ENCODE measurements around the gene DHPS. TPM values are rescaled to one million over a fixed set of nuclear protein-coding genes. Genes with fewer than 3 reads are reported as not detected.
A peak's percentile ranks its signal among the peaks of the same experiment; 100 is the strongest.
"Not testable (repeated sequence)": the region's sequence is repeated elsewhere in the genome, so short reads cannot be mapped to it uniquely, and the experiment has no call there.

Gene DHPS
- total RNA-seq, 2 experiments from 2014 or later, result 148 to 149 TPM

- peak overlapping the region; percentile 94 for H3K27ac Mint-ChIP-seq
- peak overlapping the region; percentile 93 for H3K4me3 Mint-ChIP-seq
- DNase-seq, result peak; percentile 56
- no peaks in the 10 kb centered on the region for H3K27me3 Mint-ChIP-seq
- H3K36me3 Mint-ChIP-seq, result peaks cover 14% of the 10 kb centered on the region
- POLR2A ChIA-PET, result interaction anchor here (0.6 to 7.2 kb wide), 12 partner anchors 13 to 623 kb away, joined by 3 to 162 read pairs (median 4); partner anchors contain the start of genes FBXW9, GET3, JUNB and TRIR
- peaks cover 21% of the 10 kb centered on the region for H3K4me1 Mint-ChIP-seq
- no peak for ATAC-seq (ENCODE audit: low read depth)
- H3K9me3 Mint-ChIP-seq, result no peaks in the 10 kb centered on the region
Measured at GRCh38 chr19:12720851-12721655, 39.4 kb upstream of the DHPS start.

- peak overlapping the region; percentile 93 for H3K4me3 Mint-ChIP-seq
- no peak for ATAC-seq (ENCODE audit: low read depth)
Measured at GRCh38 chr19:12720296-12720695, 38.6 kb upstream of the DHPS start.

GRCh38 chr19:12715929-12716328 lies 34.2 kb upstream of the DHPS start:
- Mint-ChIP-seq H3K36me3 (peaks cover 16% of the 10 kb centered on the region), H3K27ac (no peak overlapping the region), H3K27me3 (no peaks in the 10 kb centered on the region), H3K4me1 (peaks cover 10% of the 10 kb centered on the region), H3K9me3 (no peaks in the 10 kb centered on the region), H3K4me3 (no peak overlapping the region)
- POLR2A ChIA-PET, result interaction anchor here (0.6 to 1.7 kb wide), 2 partner anchors 17 to 81 kb away, joined by 3 to 4 read pairs; no protein-coding TSS in a partner anchor
- ATAC-seq (ENCODE audit: low read depth) (no peak), DNase-seq (no peak)

More at GRCh38 chr19:12720296-12720695, 38.6 kb upstream of the DHPS start:
- POLR2A ChIA-PET, result interaction anchor here (0.6 to 7.2 kb wide), 6 partner anchors 14 to 40 kb away, joined by 3 to 162 read pairs (median 6); partner anchors contain the start of genes FBXW9, GET3 and TRIR
- no peaks in the 10 kb centered on the region for H3K27me3 Mint-ChIP-seq
- peak overlapping the region; percentile 88 for H3K27ac Mint-ChIP-seq
- H3K36me3 Mint-ChIP-seq, result peaks cover 14% of the 10 kb centered on the region
- no peaks in the 10 kb centered on the region for H3K9me3 Mint-ChIP-seq
- no peak for DNase-seq
- H3K4me1 Mint-ChIP-seq, result peaks cover 21% of the 10 kb centered on the region

DNA sequence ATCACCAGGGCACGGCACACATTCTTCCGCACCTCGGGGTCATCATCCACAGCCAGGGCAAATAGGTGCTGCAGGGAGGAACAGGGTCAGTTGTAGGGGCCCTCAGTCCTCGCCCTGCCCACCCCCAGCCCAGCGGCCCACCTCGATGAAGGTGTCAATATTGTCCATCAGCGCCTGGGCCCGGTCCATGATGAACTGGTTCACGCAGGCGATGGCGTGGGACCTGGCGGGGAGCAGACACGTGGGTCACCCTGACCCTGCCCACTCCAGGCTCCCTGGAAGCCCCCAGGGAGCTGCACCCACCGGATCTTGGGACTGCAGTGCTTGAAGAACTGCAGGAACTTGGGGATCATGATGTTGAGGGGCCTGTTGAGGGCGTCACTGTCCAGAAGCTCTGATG lies 33.4 kb upstream of the DHPS start:
- H3K4me3 Mint-ChIP-seq, result no peak overlapping the region
- peaks cover 18% of the 10 kb centered on the region for H3K36me3 Mint-ChIP-seq
- H3K27me3 Mint-ChIP-seq, result no peaks in the 10 kb centered on the region
- H3K9me3 Mint-ChIP-seq, result no peaks in the 10 kb centered on the region
- POLR2A ChIA-PET, result no interaction called here
- no peak overlapping the region for H3K27ac Mint-ChIP-seq
- ATAC-seq (ENCODE audit: low read depth), result no peak
- H3K4me1 Mint-ChIP-seq, result peaks cover 6% of the 10 kb centered on the region
- no peak for DNase-seq

DNA sequence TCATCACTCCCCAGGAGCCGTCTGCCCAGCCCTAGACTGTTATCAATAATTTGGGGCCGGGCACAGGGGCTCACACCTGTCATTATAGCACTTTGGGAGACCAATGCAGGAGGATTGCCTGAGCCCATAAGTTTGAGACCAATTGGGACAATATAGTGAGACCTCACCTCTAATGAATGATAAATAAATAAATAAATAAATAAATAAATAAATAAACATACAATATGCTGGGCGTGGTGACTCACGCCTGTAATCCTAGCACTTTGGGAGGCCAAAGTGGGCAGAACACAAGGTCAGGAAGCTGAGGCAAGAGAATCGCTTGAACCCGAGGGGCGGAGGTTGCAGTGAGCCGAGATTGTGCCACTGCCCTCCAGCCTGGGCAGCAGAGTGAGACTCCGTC lies 31.6 kb upstream of the DHPS start:
- H3K36me3 Mint-ChIP-seq, result peaks cover 11% of the 10 kb centered on the region
- not testable (repeated sequence) for ATAC-seq (ENCODE audit: low read depth); H3K4me1 Mint-ChIP-seq; H3K9me3 Mint-ChIP-seq; DNase-seq; H3K27ac Mint-ChIP-seq; H3K27me3 Mint-ChIP-seq; H3K4me3 Mint-ChIP-seq
- POLR2A ChIA-PET, result interaction anchor here (1.3 kb wide), 1 partner anchor 21 kb away, joined by 4 read pairs; the partner anchor contains the start of gene TRIR

DNA sequence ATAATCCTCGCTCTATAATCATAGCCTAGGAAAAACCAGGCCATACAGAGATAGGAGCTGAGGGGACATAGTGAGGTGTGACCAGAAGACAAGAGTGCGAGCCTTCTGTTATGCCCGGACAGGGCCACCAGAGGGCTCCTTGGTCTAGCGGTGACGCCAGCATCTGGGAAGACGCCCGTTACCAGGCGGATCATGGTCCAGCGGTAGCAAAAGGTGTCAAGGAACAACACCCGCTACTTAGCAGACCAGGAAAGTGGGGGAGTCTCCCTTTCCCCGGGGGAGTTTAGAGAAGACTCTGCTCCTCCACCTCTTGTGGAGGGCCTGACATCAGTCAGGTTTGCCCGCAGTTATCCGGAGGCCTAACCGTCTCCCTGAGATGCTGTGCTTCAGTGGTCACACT lies 30.4 kb upstream of the DHPS start:
- POLR2A ChIA-PET; H3K4me1 Mint-ChIP-seq; H3K27ac Mint-ChIP-seq; H3K9me3 Mint-ChIP-seq; ATAC-seq (ENCODE audit: low read depth); H3K4me3 Mint-ChIP-seq; DNase-seq; H3K27me3 Mint-ChIP-seq: not testable (repeated sequence)
- peaks cover 11% of the 10 kb centered on the region for H3K36me3 Mint-ChIP-seq

DNA sequence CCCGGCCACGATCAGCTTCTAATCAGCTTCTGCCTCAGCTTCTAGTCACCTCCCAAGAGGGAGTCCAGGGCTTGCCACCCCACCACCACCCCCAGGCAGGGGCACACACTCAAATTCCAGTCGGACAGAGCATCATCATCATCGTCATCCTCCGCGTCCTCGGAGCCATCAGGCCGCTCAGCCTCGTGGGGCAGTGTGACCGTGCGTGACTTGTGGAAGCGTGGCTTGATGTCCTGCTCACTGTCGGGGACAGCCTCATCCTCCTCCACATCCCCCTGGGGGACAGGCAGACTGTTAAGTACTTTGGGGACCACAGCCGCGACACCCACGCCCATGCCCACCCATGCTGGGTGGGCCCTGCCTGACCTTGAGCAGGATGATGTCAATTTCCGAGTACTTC lies 29.5 kb upstream of the DHPS start:
- H3K4me3 Mint-ChIP-seq, result no peak overlapping the region
- DNase-seq (no peak), ATAC-seq (ENCODE audit: low read depth) (no peak)
- POLR2A ChIA-PET, result interaction anchor here (0.6 to 1.3 kb wide), 2 partner anchors 15 to 16 kb away, joined by 4 to 9 read pairs; partner anchors contain the start of gene FBXW9
- H3K27ac Mint-ChIP-seq, result no peak overlapping the region
- no peaks in the 10 kb centered on the region for H3K9me3 Mint-ChIP-seq
- no peaks in the 10 kb centered on the region for H3K4me1 Mint-ChIP-seq
- no peaks in the 10 kb centered on the region for H3K27me3 Mint-ChIP-seq
- H3K36me3 Mint-ChIP-seq, result peaks cover 9% of the 10 kb centered on the region

DNA sequence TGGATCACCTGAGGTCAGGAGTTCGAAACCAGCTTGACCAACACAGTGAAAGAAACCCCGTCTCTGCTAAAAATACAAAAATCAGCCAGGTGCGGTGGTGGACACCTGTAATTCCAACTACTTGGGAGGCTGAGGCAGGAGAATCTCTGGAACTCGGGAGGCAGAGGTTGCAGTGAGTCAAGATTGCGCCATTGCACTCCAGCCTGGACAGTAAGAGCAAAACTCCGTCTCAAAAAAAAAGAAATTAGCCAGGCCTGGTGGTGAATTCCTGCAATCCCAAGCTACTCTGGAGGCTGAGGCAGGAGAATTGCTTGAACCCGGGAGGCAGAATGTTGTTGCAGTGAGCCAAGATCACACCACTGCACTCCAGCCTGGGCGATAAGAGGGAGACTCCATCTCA lies 27.0 kb upstream of the DHPS start:
- Mint-ChIP-seq H3K4me3 (no peak overlapping the region), H3K36me3 (peaks cover 12% of the 10 kb centered on the region), H3K27ac (no peak overlapping the region), H3K4me1 (no peaks in the 10 kb centered on the region), H3K27me3 (no peaks in the 10 kb centered on the region), H3K9me3 (no peaks in the 10 kb centered on the region)
- POLR2A ChIA-PET, result interaction anchor here (0.6 to 0.7 kb wide), 3 partner anchors 14 to 70 kb away, joined by 3 to 6 read pairs (median 3); no protein-coding TSS in a partner anchor
- DNase-seq (no peak), ATAC-seq (ENCODE audit: low read depth) (no peak)

DNA sequence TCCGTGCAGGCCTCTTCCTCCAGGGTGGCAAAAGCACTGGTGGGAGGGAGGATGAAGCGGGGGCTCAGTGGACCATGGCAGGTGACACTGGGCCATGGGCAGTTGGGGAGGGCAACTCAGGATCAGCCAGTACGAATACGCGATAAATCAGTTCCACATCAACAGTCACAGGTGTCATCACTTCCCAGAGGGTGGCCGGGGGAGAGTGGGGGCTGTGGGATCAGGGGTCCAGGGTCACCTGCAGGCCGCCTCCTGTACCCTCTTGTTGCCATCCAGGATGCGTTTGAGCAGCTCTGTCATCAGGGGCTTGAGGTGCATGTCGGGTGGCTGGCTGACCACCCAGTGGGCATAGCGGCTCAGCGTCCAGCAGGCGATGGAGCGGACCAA lies 24.6 kb upstream of the DHPS start:
- no peak overlapping the region for H3K27ac Mint-ChIP-seq
- H3K4me3 Mint-ChIP-seq, result no peak overlapping the region
- H3K36me3 Mint-ChIP-seq, result peaks cover 17% of the 10 kb centered on the region
- ATAC-seq (ENCODE audit: low read depth) (no peak), DNase-seq (no peak)
- H3K4me1 Mint-ChIP-seq, result no peaks in the 10 kb centered on the region
- H3K9me3 Mint-ChIP-seq, result no peaks in the 10 kb centered on the region
- POLR2A ChIA-PET, result no interaction called here
- H3K27me3 Mint-ChIP-seq, result no peaks in the 10 kb centered on the region

DNA sequence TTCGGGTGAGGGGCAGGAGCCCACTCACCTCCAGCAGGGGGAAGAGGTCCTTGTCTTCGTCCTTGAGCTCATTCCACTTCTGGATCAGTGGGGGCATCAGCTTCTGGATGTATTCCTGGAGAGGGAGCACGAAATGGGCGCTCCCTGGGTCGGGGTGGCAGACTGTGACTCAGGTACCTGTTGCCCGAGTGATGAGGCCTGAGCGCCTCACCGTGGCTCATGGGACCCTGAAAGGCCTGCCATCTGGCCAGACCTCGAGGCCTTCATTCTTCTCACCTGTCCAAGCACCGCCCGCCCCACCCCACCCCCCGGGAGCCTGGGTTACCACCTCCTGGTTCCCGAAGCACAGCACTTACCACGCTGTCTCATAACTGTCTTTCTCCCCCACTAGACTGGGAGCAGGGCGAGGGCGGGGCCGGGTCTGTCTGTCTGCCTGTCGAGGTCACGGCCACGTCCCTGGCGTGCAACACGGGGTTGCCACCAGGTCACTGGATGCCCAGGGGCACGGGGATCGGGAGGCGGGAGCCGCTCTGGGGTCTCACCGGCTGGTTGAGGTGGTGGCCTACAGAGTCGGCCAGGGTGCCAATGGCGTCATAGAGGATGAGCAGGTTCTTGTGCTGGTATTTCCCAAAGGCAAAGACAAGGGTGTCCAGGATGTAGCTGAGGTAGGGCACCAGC lies 24.1 kb upstream of the DHPS start:
- DNase-seq (no peak), ATAC-seq (ENCODE audit: low read depth) (no peak)
- Mint-ChIP-seq H3K27me3 (no peaks in the 10 kb centered on the region), H3K4me1 (no peaks in the 10 kb centered on the region), H3K4me3 (no peak overlapping the region), H3K9me3 (no peaks in the 10 kb centered on the region), H3K27ac (no peak overlapping the region), H3K36me3 (peaks cover 17% of the 10 kb centered on the region)
- POLR2A ChIA-PET, result interaction anchor here (0.6 kb wide), 1 partner anchor 248 kb away, joined by 4 read pairs; no protein-coding TSS in a partner anchor

DNA sequence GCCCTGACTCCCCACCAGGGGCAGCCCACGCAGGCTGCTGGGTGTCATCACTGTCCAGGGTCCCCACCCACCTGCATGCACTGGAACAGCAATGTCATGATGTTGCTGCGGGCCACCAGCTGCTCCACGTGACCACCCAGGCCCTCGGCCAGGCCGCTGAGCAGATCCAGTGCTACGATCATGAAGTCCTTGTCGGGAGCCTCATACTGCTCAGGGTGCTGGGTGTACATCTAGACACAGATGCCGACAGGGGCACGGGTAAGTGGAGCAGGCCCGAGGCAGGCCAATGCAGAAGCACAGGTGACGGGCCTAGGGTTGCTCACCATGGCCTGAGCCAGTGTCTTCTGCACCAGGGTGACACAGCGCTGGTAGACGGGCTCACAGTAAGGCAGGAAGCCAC lies 23.5 kb upstream of the DHPS start:
- H3K27me3 Mint-ChIP-seq, result no peaks in the 10 kb centered on the region
- peaks cover 13% of the 10 kb centered on the region for H3K36me3 Mint-ChIP-seq
- no peaks in the 10 kb centered on the region for H3K4me1 Mint-ChIP-seq
- no peaks in the 10 kb centered on the region for H3K9me3 Mint-ChIP-seq
- ATAC-seq (ENCODE audit: low read depth) (no peak), DNase-seq (no peak)
- no peak overlapping the region for H3K27ac Mint-ChIP-seq
- POLR2A ChIA-PET, result interaction anchor here (0.6 kb wide), 1 partner anchor 248 kb away, joined by 4 read pairs; no protein-coding TSS in a partner anchor
- no peak overlapping the region for H3K4me3 Mint-ChIP-seq

DNA sequence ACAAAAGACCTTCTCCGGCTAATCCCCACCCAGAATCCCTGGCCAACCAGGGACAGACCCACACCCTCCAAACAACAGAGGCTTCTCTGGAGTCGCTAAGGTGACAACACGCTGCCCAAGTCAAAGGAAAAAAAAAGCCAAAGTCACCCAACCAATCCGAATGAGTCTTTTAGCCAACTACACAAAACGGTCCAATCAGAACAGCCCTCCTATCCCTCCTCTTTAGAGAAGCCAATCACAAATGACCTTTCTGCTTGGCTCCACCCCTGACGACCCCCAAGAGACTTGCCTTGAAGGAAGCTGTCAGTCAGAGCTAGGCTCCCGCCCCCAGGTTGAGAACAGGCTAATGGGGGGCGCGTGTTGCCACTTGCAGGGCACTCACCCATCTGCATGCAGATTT lies 21.4 kb upstream of the DHPS start:
- H3K36me3 Mint-ChIP-seq, result peaks cover 17% of the 10 kb centered on the region
- no peak overlapping the region for H3K4me3 Mint-ChIP-seq
- H3K27ac Mint-ChIP-seq, result no peak overlapping the region
- no peaks in the 10 kb centered on the region for H3K27me3 Mint-ChIP-seq
- no peaks in the 10 kb centered on the region for H3K9me3 Mint-ChIP-seq
- POLR2A ChIA-PET, result interaction anchor here (0.5 kb wide), 1 partner anchor 102 kb away, joined by 3 read pairs; no protein-coding TSS in a partner anchor
- H3K4me1 Mint-ChIP-seq, result peaks cover 2% of the 10 kb centered on the region
- ATAC-seq (ENCODE audit: low read depth) (peak; percentile 19), DNase-seq (no peak)

GRCh38 chr19:12701596-12702282 lies 20.1 kb upstream of the DHPS start:
- DNase-seq (no peak), ATAC-seq (ENCODE audit: low read depth) (no peak)
- H3K27me3 Mint-ChIP-seq, result no peaks in the 10 kb centered on the region
- no peak overlapping the region for H3K4me3 Mint-ChIP-seq
- H3K4me1 Mint-ChIP-seq, result peaks cover 4% of the 10 kb centered on the region
- POLR2A ChIA-PET, result interaction anchor here (0.5 to 0.7 kb wide), 2 partner anchors 104 to 1123 kb away, joined by 3 to 4 read pairs; no protein-coding TSS in a partner anchor
- H3K9me3 Mint-ChIP-seq, result no peaks in the 10 kb centered on the region
- H3K27ac Mint-ChIP-seq, result no peak overlapping the region
- H3K36me3 Mint-ChIP-seq, result peaks cover 17% of the 10 kb centered on the region
